Esophagus muscularis mucosa (tissue), 4 donors: ENCODE measurements around the gene EYA4. TPM values are rescaled to one million over a fixed set of nuclear protein-coding genes. Genes with fewer than 3 reads are reported as not detected.

Experiments
- DNase-seq: peaks from one replicate; pipeline ENCODE4 v3.0.0-alpha.2; 2017; ENCODE audit errors: extremely low spot score
- H3K27ac ChIP-seq, 4 donors: fragments of 200-600 bp; sonication (generic); replicated peaks in 1 of 4; 1 replicate in 3 of 4; 2 replicates in 1 of 4; pipeline ENCODE4 v1.5.1; 2016 to 2019; ENCODE audit warnings: mild to moderate bottlenecking in 1 of 4
- H3K27me3 ChIP-seq, 4 donors: fragments of 200-600 bp; sonication (generic); one replicate each; pipeline versions ENCODE4 v1.5.1 to v1.6.0; 2016 to 2019
- H3K36me3 ChIP-seq, 4 donors: fragments of 200-600 bp; sonication (generic); one replicate each; pipeline ENCODE4 v1.5.1; 2016 to 2019
- H3K4me1 ChIP-seq, 4 donors: fragments of 200-600 bp; sonication (generic); one replicate each; pipeline ENCODE4 v1.5.1; 2016 to 2019
- H3K4me3 ChIP-seq, 4 donors: fragments of 200-600 bp; sonication (generic); 1 replicate in 2 of 4; 2 replicates in 2 of 4; pipeline ENCODE4 v1.5.1; 2016 to 2019; ENCODE audit warnings: mild to moderate bottlenecking in 4 of 4, moderate library complexity in 1 of 4
- H3K9me3 ChIP-seq, 4 donors: fragments of 200-600 bp; sonication (generic); 1 replicate in 3 of 4; 2 replicates in 1 of 4; pipeline ENCODE4 v1.5.1; 2016 to 2019
- CTCF ChIP-seq, 3 experiments: fragments of 200-600 bp in 2 of 3; fragments of 450-650 bp in 1 of 3; sonication (generic) in 2 of 3; IDR thresholded peaks; one replicate each; pipeline ENCODE4 v1.5.1; 2017 to 2019; ENCODE audit warnings: antibody characterized with exemption in 3 of 3, mild to moderate bottlenecking in 2 of 3, moderate library complexity in 1 of 3
- EP300 ChIP-seq: sonication (generic); formaldehyde crosslinking; IDR thresholded peaks from one replicate; pipeline ENCODE4 v1.6.1; 2017; ENCODE audit warnings: antibody characterized with exemption
- POLR2A ChIP-seq: fragments of 450-650 bp; IDR thresholded peaks from one replicate; pipeline ENCODE4 v1.6.1; 2017; ENCODE audit warnings: antibody characterized with exemption, moderate library complexity, mild to moderate bottlenecking, low read depth
- POLR2AphosphoS5 ChIP-seq, 2 donors: sonication (generic); formaldehyde crosslinking; IDR thresholded peaks; one replicate each; pipeline ENCODE4 v1.6.1; 2017; ENCODE audit warnings: antibody characterized with exemption in 2 of 2
- WGBS: methylation state at CpG from one replicate; pipeline ENCODE4 v1.1.5; 2018; 5-methylcytosine and 5-hydroxymethylcytosine counted together
- intact Hi-C: fragments of 100-400 bp; cut with DNase I; formaldehyde crosslinking; loops from one replicate; pipeline ENCODE4 v1.15.1; 2023
- total RNA-seq, 4 donors: library from RNA; depleted of rRNA; stranded (reverse); fragments of >200 nt; gene quantifications; one replicate each; pipeline versions ENCODE4 v1.1.0 to v1.2.1, GENCODE V29; 2016

EYA4 gene
- total RNA-seq, 4 donors from 2014 or later, result 1.5 to 3.3 (median 2.5) TPM

GRCh38 chr6:133504158-133504557 lies 263.0 kb downstream of the EYA4 start:
- Histone ChIP-seq H3K36me3 (no peaks in the 10 kb centered on the region), H3K4me3 (no peak overlapping the region), H3K27ac (no peak overlapping the region), H3K9me3 (no peaks in the 10 kb centered on the region), H3K4me1 (peaks cover 19 to 31% (median 22%) of the 10 kb centered on the region in 4 donors), H3K27me3 (no peaks in the 10 kb centered on the region)
- WGBS, result 93% methylated on average over 6 of the region's 6 CpGs
- DNase-seq, result no peak
- intact Hi-C loops, result no loop called here
- TF ChIP-seq CTCF (IDR thresholded peaks at IDR 0.05) (no peak), POLR2AphosphoS5 (IDR thresholded peaks at IDR 0.05) (no peak), EP300 (no peak), POLR2A (no peak)

- no peaks in the 10 kb centered on the region for H3K27me3 ChIP-seq
- H3K4me3 ChIP-seq, result no peak overlapping the region
- WGBS, result 74% methylated on average over 3 of the region's 3 CpGs
- intact Hi-C loops, result no loop called here
- DNase-seq, result no peak
- no peaks in the 10 kb centered on the region for H3K9me3 ChIP-seq
- H3K27ac ChIP-seq, result no peak overlapping the region
- peaks cover 19 to 31% (median 22%) of the 10 kb centered on the region in 4 donors for H3K4me1 ChIP-seq
- H3K36me3 ChIP-seq, result no peaks in the 10 kb centered on the region
- no peak for TF ChIP-seq POLR2AphosphoS5 (IDR thresholded peaks at IDR 0.05)
- TF ChIP-seq POLR2A, result no peak
- TF ChIP-seq CTCF (IDR thresholded peaks at IDR 0.05), result no peak
- no peak for TF ChIP-seq EP300
Observed at GRCh38 chr6:133504761-133505160, 263.6 kb downstream of the EYA4 start.

GRCh38 chr6:133505681-133506080 lies 264.5 kb downstream of the EYA4 start:
- intact Hi-C loops, result no loop called here
- DNase-seq, result no peak
- Histone ChIP-seq H3K4me1 (peaks cover 19 to 31% (median 22%) of the 10 kb centered on the region in 4 donors), H3K36me3 (no peaks in the 10 kb centered on the region), H3K9me3 (no peaks in the 10 kb centered on the region), H3K27me3 (no peaks in the 10 kb centered on the region), H3K27ac (no peak overlapping the region), H3K4me3 (no peak overlapping the region)
- no peak for TF ChIP-seq POLR2A
- TF ChIP-seq POLR2AphosphoS5 (IDR thresholded peaks at IDR 0.05), result no peak
- TF ChIP-seq CTCF (IDR thresholded peaks at IDR 0.05), result no peak
- TF ChIP-seq EP300, result no peak
- WGBS, result 95% methylated on average over 3 of the region's 3 CpGs

GRCh38 chr6:133512410-133513016 lies 271.4 kb downstream of the EYA4 start:
- DNase-seq, result no peak
- no peak overlapping the region for H3K27ac ChIP-seq
- no peaks in the 10 kb centered on the region for H3K36me3 ChIP-seq
- no peak for TF ChIP-seq POLR2AphosphoS5 (IDR thresholded peaks at IDR 0.05)
- peak; percentile 57 to 61 (median 57) for TF ChIP-seq CTCF (IDR thresholded peaks at IDR 0.05)
- no peaks in the 10 kb centered on the region for H3K27me3 ChIP-seq
- intact Hi-C loops, result loop anchor here (5.0 to 10.0 kb wide), 3 partner anchors 328 to 690 kb away; no protein-coding TSS in a partner anchor
- no peaks in the 10 kb centered on the region for H3K4me1 ChIP-seq
- WGBS, result 43% methylated on average over 4 of the region's 4 CpGs
- H3K9me3 ChIP-seq, result no peaks in the 10 kb centered on the region
- no peak overlapping the region for H3K4me3 ChIP-seq

GRCh38 chr6:133523816-133524215 lies 282.7 kb downstream of the EYA4 start:
- no peaks in the 10 kb centered on the region for H3K4me1 ChIP-seq
- H3K9me3 ChIP-seq, result no peaks in the 10 kb centered on the region
- intact Hi-C loops, result no loop called here
- H3K36me3 ChIP-seq, result no peaks in the 10 kb centered on the region
- H3K27ac ChIP-seq, result no peak overlapping the region
- 92% methylated on average over 1 of the region's 1 CpG for WGBS
- DNase-seq, result no peak
- no peak overlapping the region for H3K4me3 ChIP-seq
- H3K27me3 ChIP-seq, result no peaks in the 10 kb centered on the region
- TF ChIP-seq POLR2AphosphoS5 (IDR thresholded peaks at IDR 0.05) (no peak), EP300 (no peak), POLR2A (no peak), CTCF (IDR thresholded peaks at IDR 0.05) (no peak)
